ENCODE data around the gene COQ2. TPM values are rescaled to one million over a fixed set of nuclear protein-coding genes. Genes with fewer than 3 reads are reported as not detected.

Gene COQ2
- total and polyA plus RNA-seq, 8 donors = 13.0 to 17.9 (median 16.0) TPM

DNA sequence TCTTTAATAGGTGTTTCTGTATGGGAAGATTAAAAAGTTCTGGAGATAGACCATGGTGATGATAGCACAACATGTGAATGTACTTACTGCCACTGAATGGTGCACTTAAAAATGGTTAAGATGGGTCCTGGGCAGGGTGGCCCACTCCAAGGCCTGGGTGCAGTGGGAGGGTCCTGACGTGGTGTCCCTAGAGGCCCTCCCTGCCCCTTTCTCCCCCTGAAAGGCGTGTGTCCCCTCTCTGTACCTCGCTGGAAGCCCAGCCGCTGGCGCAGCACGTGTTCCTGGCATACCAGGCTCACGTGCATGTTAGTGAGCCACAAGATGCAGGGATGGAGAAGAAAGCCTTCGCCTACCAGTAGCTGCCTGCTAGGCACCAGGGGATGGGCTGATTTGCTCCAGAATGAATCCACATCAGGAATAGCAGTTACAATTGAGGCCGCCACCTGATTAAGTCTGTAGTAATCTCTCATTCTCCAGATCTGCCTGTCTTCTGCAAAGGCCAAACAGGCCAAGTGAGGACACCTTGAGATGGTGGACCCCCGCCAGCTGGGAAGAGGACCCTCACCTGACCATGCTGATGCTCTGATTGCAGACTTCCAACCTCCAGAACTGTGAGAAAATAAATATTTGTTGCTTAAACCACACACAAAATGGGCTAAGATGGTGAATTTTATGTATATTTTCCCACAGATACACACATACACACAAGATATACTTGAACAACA lies 67.5 kb downstream of the COQ2 start:
- ATAC-seq (no peak), DNase-seq (no peak)
- H3K36me3 ChIP-seq = no peaks in the 10 kb centered on the region
- TF ChIP-seq CTCF (IDR thresholded peaks at IDR 0.05) = no peak
- H3K27ac ChIP-seq = peak overlapping the region; percentile 60 to 93
- H3K9me3 ChIP-seq = no peaks in the 10 kb centered on the region
- intact Hi-C loops (cut with DNase I) = no loop called here
- H3K27me3 ChIP-seq = no peaks in the 10 kb centered on the region
- H3K4me3 ChIP-seq = no peak overlapping the region
- H3K4me1 ChIP-seq = peaks cover 0 to 48% of the 10 kb centered on the region in 2 donors

DNA sequence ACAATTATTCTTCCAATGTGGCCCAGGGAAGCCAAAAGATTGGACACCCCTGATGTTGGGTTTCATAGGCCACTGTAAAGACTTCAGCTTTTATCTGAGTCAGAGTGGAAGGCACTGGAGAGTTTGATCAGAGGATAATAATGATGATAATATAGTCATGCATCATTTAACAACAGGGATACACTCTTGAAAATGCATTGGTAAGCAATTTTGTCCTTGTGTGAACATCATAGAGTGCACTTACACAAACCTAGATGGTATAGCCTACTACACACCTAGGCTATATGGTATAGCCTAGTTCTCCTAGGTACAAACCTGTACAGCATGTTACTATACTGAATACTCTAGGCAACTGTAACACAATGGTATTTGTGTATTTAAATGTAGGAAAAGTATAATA lies 70.5 kb downstream of the COQ2 start:
- no peak for ATAC-seq
- peaks cover 0 to 36% of the 10 kb centered on the region in 2 donors for H3K4me1 ChIP-seq
- no peaks in the 10 kb centered on the region for H3K36me3 ChIP-seq
- intact Hi-C loops (cut with DNase I) = no loop called here
- no peak for DNase-seq
- H3K9me3 ChIP-seq = no peaks in the 10 kb centered on the region
- no peak overlapping the region for H3K27ac ChIP-seq
- no peaks in the 10 kb centered on the region for H3K27me3 ChIP-seq
- no peak overlapping the region for H3K4me3 ChIP-seq
- TF ChIP-seq CTCF (IDR thresholded peaks at IDR 0.05) = no peak

Other genes with a start within 250 kb of the COQ2 start
- 10 to 100 TPM; 27.8 to 30.9 TPM for gene COPS4, start 249.6 kb downstream of the COQ2 start, total RNA-seq
- gene COPS4, start 249.6 kb downstream of the COQ2 start, polyA plus RNA-seq (ENCODE audit: insufficient read length in 6 of 6) = 10 to 100 TPM; 64.9 to 77.0 (median 68.3) TPM
- 10 to 100 TPM; 20.1 to 48.7 TPM for gene PLAC8, start 170.1 kb downstream of the COQ2 start, total RNA-seq
- gene PLAC8, start 170.1 kb downstream of the COQ2 start, polyA plus RNA-seq (ENCODE audit: insufficient read length in 6 of 6) = 1 to 10 TPM; 4.2 to 7.9 (median 7.2) TPM
- 10 to 100 TPM in 1 of 2 donors, 1 to 10 TPM in 1; 6.5 to 19.2 TPM for gene HPSE, start 50.0 kb upstream of the COQ2 start, total RNA-seq
- 1 to 10 TPM; 1.3 to 2.8 (median 1.7) TPM for gene HPSE, start 50.0 kb upstream of the COQ2 start, polyA plus RNA-seq (ENCODE audit: insufficient read length in 6 of 6)
- 10 to 100 TPM; 13.1 to 18.4 TPM for gene HELQ, start 171.0 kb upstream of the COQ2 start, total RNA-seq
- 10 to 100 TPM; 20.1 to 23.5 (median 22.1) TPM for gene HELQ, start 171.0 kb upstream of the COQ2 start, polyA plus RNA-seq (ENCODE audit: insufficient read length in 6 of 6)
- 10 to 100 TPM; 28.5 to 40.5 TPM for gene MRPS18C, start 171.3 kb upstream of the COQ2 start, total RNA-seq
- 10 to 100 TPM; 49.8 to 61.4 (median 55.9) TPM for gene MRPS18C, start 171.3 kb upstream of the COQ2 start, polyA plus RNA-seq (ENCODE audit: insufficient read length in 6 of 6)
- 10 to 100 TPM; 10.7 to 11.6 TPM for gene ABRAXAS1, start 200.3 kb upstream of the COQ2 start, total RNA-seq
- gene ABRAXAS1, start 200.3 kb upstream of the COQ2 start, polyA plus RNA-seq (ENCODE audit: insufficient read length in 6 of 6) = 10 to 100 TPM; 47.4 to 55.5 (median 51.9) TPM